Panc1 (cell line): ENCODE data around the gene PTER. TPM values are rescaled to one million over a fixed set of nuclear protein-coding genes. Genes with fewer than 3 reads are reported as not detected.

Experiments used
- ATAC-seq: fragments of 200-7000 bp; cut with Tn5 transposase; 2 replicates; pipeline ENCODE4 v1.9.1; 2020; ENCODE audit warnings: mild to moderate bottlenecking, moderate library complexity
- BruUV-seq: library from RNA; stranded (reverse); fragments of 400-500 nt; replicated peaks from 2 replicates; lab custom pipeline; 2021; lab: Mats Ljungman, UMichigan
- CTCF ChIA-PET: fragments of 300-600 bp; sonication (Branson Sonifier 250); formaldehyde crosslinking; loops from one replicate; lab custom pipeline; 2022; ENCODE audit warnings: antibody characterized with exemption; lab: Charles Lee
- POLR2A ChIA-PET: fragments of 300-600 bp; sonication (Branson Sonifier 250); formaldehyde crosslinking; loops from one replicate; lab custom pipeline; 2022; ENCODE audit warnings: antibody characterized with exemption; lab: Charles Lee
- DNase-seq: peaks from one replicate; pipeline ENCODE4 v3.0.0-alpha.2; 2010; ENCODE audit warnings: low read depth, low spot score
- H3K27ac ChIP-seq: 2 replicates; pipeline ENCODE4 v1.5.1; 2011; ENCODE audit warnings: mild to moderate bottlenecking, low read length, inconsistent platforms
- H3K27me3 ChIP-seq: fragments of 200-500 bp; sonication (Bioruptor generic); 2 replicates; pipeline ENCODE4 v1.6.0; 2014; ENCODE audit warnings: low read length, inconsistent platforms; ENCODE audit not compliant: control insufficient read depth, insufficient read depth
- H3K36me3 ChIP-seq: fragments of 200-500 bp; sonication (Bioruptor generic); 2 replicates; pipeline ENCODE4 v1.5.1; 2014; ENCODE audit warnings: inconsistent platforms, mild to moderate bottlenecking, low read length, moderate library complexity; ENCODE audit not compliant: control insufficient read depth, insufficient read depth
- H3K4me1 ChIP-seq: 2 replicates; pipeline ENCODE4 v1.5.1; 2011; ENCODE audit warnings: inconsistent platforms, mild to moderate bottlenecking, low read length, moderate library complexity; ENCODE audit not compliant: control insufficient read depth, insufficient read depth
- H3K4me3 ChIP-seq, 2 experiments: 2 replicates each; pipeline ENCODE4 v1.5.1; 2011 to 2012; ENCODE audit warnings: low read depth in 2 of 2, low read length in 2 of 2, mild to moderate bottlenecking in 2 of 2, inconsistent platforms in 1 of 2, moderate library complexity in 1 of 2
- H3K9me3 ChIP-seq: fragments of 200-500 bp; sonication (Bioruptor generic); 2 replicates; pipeline ENCODE4 v1.5.1; 2014; ENCODE audit warnings: low read depth, mild to moderate bottlenecking, inconsistent platforms, low read length, moderate library complexity; ENCODE audit not compliant: control insufficient read depth, insufficient read depth
- CTCF ChIP-seq: fragments of 450-650 bp; IDR thresholded peaks from 2 replicates; pipeline ENCODE4 v1.5.1; 2017; ENCODE audit warnings: mild to moderate bottlenecking
- POLR2AphosphoS5 ChIP-seq: IDR thresholded peaks from 2 replicates; pipeline ENCODE4 v1.6.1; 2012; ENCODE audit warnings: mild to moderate bottlenecking, low read depth, low read length, moderate library complexity
- REST ChIP-seq, 2 experiments: IDR thresholded peaks; 2 replicates each; pipeline ENCODE4 v1.6.1; 2011 to 2012; ENCODE audit warnings: low read depth in 2 of 2, control low read depth in 1 of 2, low read length in 1 of 2, mild to moderate bottlenecking in 1 of 2, moderate library complexity in 1 of 2; ENCODE audit not compliant: insufficient read depth in 1 of 2
- SIN3A ChIP-seq: IDR thresholded peaks from 2 replicates; pipeline ENCODE4 v1.6.1; 2012; ENCODE audit warnings: low read depth, mild to moderate bottlenecking, low read length, moderate library complexity, borderline replicate concordance; ENCODE audit not compliant: insufficient read depth
- TCF7L2 ChIP-seq: IDR thresholded peaks from 2 replicates; pipeline ENCODE4 v1.6.1; 2011; ENCODE audit warnings: mild to moderate bottlenecking, low read depth, low read length, inconsistent platforms
- in situ Hi-C: cut with HindIII; loops from 2 replicates; pipeline ENCODE4 v1.10.0; 2016; ENCODE audit warnings: low sequenced_read_pairs, low pct_unique_long_range_greater_than_20kb
- intact Hi-C: fragments of 100-400 bp; cut with micrococcal nuclease; formaldehyde crosslinking; loops from one replicate; pipeline ENCODE4 v1.10.0; 2022; ENCODE audit not compliant: unreplicated experiment
- total RNA-seq: library from RNA; stranded (reverse); gene quantifications from one replicate; pipeline ENCODE4 v1.2.1, GENCODE V29; 2021; ENCODE audit not compliant: unreplicated experiment

PTER gene
- total RNA-seq, 1 experiment from 2014 or later, result 8.8 TPM

GRCh38 chr10:16459423-16459939, 22.7 kb downstream of the PTER start:
- DNase-seq (no peak), ATAC-seq (no peak)
- Histone ChIP-seq H3K4me1 (no peaks in the 10 kb centered on the region), H3K27ac (no peak overlapping the region), H3K27me3 (no peaks in the 10 kb centered on the region), H3K4me3 (no peak overlapping the region), H3K36me3 (no peaks in the 10 kb centered on the region), H3K9me3 (no peaks in the 10 kb centered on the region)
- in situ Hi-C loops (no loop called here), intact Hi-C loops (no loop called here)
- no peak for TF ChIP-seq CTCF
- TF ChIP-seq REST (IDR thresholded peaks at IDR 0.05; ENCODE audit: insufficient read depth in 1 of 2, low read depth in 2 of 2, low read length in 1 of 2), result no peak
- BruUV-seq, result no TSS peak
- ChIA-PET POLR2A (no interaction called here), CTCF (no interaction called here)

- BruUV-seq, result no TSS peak
- TF ChIP-seq TCF7L2, result no peak
- TF ChIP-seq CTCF, result no peak
- TF ChIP-seq POLR2AphosphoS5, result no peak
- TF ChIP-seq REST (IDR thresholded peaks at IDR 0.05; ENCODE audit: insufficient read depth in 1 of 2, low read depth in 2 of 2, low read length in 1 of 2), result no peak
- no peak for TF ChIP-seq SIN3A
- intact Hi-C loops (no loop called here), in situ Hi-C loops (no loop called here)
- Histone ChIP-seq H3K27me3 (no peaks in the 10 kb centered on the region), H3K4me1 (no peaks in the 10 kb centered on the region), H3K4me3 (no peak overlapping the region), H3K27ac (no peak overlapping the region), H3K36me3 (no peaks in the 10 kb centered on the region), H3K9me3 (no peaks in the 10 kb centered on the region)
- ATAC-seq (no peak), DNase-seq (no peak)
- ChIA-PET POLR2A (no interaction called here), CTCF (interaction anchor here (0.7 kb wide), 1 partner anchor 563 kb away, joined by 3 read pairs; no protein-coding TSS in a partner anchor)
These were observed 29.2 kb downstream of the PTER start for GRCh38 chr10:16466001-16466400.
